ENCODE measurements around the gene SPAG9.
"Not testable (repeated sequence)": the region's sequence is repeated elsewhere in the genome, so short reads cannot be mapped to it uniquely, and the experiment has no call there.

Gene SPAG9

DNA sequence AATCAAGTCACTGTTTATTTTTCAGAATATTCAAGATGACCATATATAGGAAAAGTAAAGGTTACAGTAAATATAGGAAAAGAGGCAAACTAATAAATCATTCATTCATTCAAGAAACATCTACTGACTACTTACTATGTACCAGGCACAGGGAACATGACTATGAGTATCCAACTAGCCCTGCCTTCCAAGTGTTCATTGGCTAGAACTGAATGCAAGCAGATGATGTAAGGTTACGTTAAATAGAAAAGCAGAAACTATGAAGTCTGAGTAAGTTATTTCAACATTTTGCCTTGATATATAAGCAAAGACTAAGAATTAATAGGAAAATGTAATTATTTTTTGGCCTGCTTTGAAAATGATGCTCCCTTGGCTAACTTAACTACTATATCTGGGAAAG lies 36.7 kb downstream of the SPAG9 start:
- DNase-seq, result no peak

DNA sequence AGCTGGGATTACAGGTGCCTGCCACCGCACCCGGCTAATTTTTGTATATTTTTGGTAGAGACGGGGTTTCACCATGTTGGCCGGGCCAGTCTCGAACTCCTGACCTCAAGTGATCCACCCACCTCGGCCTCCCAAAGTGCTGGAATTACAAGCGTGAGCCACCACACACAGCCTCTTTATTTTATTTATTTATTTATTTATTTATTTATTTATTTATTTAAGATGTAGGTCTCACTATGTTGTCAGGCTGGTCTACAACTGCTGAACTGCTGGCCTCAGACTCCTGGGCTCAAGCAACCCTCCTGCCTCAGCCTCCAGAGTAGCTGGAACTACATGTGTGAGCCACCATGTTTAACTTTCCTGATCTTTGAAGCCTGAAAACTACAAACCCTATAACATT lies 37.3 kb downstream of the SPAG9 start:
- not testable (repeated sequence) for DNase-seq

DNA sequence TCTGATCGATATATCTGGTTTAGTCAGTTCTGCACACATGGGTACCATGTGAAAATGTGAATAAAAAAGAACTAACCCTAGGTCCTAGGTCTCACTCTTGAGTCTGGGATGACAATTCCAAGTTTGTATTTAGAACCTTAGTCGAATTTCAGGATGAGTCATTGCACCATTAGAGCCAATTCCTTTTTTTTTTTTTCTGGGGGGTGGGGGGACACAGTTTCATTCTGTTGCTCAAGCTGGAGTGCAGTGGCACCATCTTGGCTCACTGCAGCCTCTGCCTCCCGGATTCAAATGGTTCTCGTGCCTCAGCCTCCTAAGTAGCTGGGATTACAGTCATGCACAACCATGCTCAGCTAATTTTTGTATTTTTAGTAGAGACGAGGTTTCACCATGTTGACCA lies 41.6 kb downstream of the SPAG9 start:
- DNase-seq, result no peak

DNA sequence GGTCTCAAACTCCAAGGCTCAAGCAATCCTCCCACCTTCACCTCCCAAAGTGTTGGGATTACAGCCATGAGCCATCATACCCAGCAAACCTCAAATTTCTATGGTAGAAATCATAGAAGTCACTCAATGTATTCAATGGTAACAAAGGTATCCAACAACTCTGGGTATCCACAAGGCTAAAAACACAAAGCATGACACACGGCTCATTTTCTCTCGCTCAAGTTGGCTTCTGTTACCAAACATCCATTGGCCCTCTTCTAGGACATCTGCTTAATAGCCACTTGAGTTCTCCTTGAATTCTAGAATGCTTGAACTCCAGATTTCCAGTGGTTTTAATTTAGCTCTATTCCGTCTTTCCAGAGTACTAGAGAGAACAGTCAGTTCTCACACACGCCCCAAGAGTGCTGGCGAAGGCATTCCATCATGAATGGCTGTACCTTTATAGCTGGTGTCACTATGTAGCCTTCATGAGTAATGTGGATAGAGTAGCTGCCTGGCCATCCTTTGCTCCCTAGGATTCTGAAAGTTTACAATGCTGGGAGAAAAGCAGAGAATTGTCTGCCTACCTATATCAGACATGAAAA lies 42.6 kb downstream of the SPAG9 start:
- no peak for DNase-seq

DNA sequence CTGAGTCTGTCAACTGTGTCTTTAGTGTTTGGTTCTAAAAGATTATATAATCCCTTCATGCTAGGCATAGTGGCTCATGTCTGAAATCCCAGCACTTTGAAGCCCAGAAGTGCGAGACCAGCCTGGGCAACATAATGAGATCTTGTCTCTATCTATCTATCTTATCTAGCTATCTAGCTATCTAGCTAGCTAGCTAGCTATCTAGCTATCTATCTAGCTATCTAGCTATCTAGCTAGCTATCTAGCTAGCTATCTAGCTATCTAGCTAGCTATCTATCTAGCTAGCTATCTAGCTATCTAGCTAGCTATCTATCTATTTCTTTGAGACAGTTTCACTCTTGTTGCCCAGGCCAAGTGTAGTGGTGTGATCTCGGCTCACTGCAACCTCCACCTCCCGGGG lies 43.8 kb downstream of the SPAG9 start:
- no peak for DNase-seq

DNA sequence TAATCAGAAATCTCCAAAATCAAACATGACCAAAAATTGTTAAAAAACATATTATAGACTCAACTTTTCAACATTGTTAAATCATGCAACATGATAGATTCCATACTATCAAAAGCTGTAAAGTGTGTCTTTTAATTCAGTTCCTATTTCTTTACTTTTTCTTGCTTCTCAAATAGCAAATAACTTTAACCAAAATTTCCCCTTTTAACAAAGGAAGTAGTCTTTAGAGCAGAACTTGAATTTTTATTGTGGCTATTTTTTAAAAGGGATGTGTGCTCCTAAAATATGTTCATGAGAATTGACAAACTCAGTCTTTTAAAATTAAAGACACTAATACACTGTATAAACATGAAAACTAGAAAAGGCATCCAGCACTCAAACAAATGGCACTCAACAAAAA lies 49.1 kb downstream of the SPAG9 start:
- no peak for DNase-seq

DNA sequence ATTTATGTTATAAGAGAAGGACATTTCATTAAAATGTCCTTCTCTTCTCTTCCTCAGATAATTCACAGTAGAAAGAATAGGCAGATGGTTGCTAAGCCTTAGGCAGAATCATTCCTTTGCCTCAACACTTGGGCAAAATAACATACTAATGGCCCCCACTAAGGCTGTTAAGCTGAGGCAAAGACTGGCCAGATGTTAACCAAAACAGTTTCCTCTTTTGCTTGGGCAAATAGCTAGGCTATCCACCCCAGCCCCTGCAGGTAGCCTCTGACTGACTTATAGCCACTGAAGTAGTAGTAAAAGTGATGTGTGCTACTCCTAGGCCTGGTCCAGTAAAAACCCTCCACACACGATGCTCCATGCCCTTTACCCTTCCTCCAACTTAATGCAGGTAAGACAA lies 55.2 kb downstream of the SPAG9 start:
- no peak for DNase-seq

DNA sequence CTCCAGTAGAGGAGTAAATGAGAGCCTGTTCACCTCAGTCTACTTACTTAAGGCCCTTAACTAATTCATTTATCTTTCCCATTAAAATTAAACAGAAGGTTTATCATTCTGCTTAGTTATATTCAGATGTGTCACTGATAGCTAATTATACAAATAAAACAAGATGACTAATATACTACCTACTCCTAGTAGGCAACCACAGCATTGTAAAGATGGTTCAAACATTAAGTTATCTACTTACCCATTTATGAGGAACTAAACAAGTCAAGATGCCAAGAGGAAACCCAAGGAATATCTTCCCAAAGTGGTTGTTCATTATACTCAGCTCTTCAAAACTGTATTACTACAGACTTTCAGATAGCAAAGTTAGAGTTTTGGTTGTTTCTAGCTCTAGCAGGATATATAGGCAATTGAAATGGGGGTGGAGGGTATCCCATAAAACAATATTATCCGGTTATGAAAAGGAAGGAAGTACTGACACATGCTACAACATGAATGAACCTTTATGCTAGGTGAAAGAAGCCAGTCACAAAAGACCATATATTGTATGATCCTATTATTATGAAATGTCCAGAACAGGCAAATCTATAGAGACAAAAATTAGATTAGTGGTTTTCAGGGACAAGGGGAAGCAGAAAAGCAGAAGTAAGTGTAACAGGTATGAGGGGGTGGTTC lies 56.5 kb downstream of the SPAG9 start:
- DNase-seq, result no peak

DNA sequence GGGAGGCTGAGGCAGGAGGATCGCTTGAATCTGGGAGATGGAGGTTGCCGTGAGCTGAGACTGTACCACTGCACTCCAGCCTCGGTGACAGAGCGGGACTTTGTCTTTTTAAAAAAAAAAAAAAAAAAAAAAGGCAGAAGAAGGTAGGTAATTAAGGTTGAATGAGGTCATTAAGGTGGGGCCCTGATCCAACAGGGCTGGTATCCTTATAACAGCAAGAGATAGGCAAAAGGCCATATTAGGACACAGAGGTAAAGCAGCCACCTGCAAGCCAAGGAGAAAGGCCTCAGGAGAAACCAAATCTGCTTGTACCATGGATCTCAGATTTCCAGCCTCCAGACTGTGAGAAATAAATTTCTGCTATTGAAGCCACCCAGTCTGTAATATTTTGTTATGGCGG lies 60.3 kb downstream of the SPAG9 start:
- no peak for DNase-seq

DNA sequence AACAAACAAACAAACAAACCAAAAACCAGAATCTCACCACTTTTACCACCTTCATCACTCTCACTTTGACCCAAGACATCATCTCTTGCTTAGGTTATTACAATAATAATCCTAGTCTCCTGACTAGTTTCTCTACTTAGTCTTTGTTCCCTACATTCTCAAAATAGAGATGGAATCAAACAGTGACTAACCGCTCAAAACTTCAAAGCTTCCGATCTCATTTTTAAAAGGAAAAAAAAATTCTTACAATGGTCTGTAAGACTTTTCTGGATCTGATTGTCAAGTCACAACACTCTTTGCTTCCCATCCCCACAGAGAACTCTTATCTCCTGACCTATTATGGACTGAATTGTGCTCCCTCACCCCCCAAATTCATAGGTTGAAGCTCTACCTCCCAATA lies 60.9 kb downstream of the SPAG9 start:
- no peak for DNase-seq

DNA sequence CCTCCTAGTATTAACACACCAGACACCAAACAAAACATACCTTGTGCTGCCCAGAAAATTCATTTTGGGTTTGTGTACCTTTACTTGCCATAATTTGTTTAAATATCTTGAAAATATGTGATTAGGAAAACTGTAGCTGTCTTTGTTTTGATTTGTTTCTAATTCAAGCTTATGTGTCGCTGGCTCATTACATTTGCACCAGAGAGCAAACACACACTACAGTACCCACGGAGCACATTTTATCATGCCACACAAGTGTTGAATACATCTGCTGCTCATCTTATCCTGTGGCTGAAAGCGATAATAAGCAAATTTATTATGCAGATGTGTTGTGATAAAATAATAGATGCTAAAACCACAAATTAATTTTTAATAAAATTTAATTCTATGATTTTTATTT lies 63.1 kb downstream of the SPAG9 start:
- DNase-seq, result no peak

DNA sequence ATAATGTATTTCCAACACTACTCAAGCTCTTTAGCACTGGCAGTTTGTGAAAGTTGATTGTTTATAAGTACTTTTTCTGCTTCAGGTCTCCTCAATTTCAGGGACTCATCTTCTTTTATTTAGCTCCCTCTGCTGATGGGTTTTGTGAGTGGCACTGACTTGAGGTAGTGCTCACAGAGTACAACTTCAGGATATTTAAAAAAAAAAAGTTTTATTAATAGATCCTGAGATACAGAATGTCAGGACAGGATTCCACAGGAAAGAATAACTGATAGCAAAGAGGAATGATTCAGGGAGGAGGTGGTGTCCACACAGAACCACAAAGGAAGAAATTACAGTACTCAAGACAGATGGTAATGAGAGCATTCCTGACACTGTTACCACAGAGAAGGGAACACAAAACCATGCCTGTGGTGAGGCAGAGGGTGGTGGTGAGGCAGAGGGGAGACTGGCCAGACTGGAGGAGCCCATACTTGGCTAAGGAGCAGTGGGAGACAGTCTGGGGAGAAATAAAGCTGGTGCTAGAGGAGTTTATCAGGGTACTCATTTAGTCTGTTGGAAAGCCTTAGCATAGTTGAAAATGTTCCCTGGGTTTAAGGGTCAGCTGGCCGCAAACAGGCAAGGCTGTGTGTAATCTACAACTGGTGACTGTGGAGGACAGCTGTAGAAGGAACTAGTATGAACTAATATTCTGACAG lies 63.7 kb downstream of the SPAG9 start:
- DNase-seq, result peak; percentile 33

DNA sequence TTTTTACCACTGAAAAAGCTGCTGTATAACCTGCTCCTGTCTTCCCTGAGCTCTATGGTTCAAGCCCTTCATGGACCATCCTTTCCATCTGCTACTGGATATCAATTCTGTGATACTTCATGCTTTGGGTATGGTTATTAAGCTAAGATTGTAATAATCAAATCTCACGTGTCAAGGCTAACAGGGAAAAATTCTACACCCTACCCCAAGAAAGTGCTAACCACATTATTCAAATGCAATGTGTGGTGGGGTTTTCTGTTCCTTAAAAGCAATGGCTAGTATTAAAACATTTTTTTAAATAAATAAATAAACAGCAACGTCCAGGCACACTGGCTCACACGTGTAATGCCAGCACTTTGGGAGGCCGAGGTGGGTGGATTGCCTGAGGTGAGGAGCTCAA lies 65.9 kb downstream of the SPAG9 start:
- DNase-seq, result no peak

DNA sequence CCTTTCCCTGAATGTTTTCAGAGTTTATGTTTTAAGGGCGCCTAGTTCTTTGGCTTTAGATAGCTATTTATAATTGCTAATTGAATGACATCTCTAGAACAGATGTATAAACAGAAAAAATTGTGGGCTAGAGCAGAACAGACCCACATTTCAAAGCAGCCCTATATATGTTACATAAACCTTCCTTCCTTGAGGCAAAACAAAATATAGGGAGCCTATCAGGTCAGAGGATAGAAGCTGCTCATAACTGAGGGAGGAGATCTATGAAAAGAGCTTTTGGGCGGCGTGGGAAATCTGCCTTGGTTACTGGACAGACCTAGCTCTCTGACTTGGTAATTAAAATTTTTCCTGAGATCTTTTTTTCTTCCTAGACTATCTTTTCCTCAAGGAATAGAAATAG lies 68.4 kb downstream of the SPAG9 start:
- DNase-seq, result no peak

DNA sequence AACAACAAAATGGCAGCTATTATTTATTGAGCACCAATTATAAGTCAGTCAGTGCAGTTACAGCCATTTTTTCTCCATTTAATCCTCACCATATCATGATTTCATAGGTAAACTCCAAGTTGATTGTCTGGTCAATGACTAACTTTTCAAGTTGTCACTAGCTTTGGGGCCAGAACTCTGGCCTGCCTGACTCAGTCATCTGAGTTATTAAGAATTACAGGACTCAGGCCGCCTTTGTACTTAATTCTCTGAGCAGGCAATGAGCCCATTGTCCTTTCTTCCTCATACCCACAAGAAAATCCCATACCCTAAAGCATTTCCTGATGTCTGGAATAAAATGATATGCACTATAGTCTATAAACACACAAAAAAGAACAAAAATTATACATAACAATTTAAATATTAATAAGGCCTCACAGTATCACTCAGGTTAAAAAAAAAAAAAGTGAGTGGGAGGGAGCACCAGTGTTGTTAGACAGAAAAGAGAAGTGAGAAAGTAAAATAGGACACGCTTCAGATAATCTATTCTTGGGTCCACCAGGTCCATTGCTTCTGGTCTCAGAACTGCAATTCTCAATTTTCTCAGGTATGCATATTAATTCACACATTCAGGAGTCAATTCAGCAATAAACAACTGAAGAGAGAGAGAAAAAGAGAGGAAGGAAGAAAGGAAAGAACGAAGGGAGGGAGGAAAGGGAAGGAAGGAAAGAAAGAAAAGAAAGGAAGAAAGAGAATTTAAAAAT lies 70.2 kb downstream of the SPAG9 start:
- DNase-seq, result no peak

DNA sequence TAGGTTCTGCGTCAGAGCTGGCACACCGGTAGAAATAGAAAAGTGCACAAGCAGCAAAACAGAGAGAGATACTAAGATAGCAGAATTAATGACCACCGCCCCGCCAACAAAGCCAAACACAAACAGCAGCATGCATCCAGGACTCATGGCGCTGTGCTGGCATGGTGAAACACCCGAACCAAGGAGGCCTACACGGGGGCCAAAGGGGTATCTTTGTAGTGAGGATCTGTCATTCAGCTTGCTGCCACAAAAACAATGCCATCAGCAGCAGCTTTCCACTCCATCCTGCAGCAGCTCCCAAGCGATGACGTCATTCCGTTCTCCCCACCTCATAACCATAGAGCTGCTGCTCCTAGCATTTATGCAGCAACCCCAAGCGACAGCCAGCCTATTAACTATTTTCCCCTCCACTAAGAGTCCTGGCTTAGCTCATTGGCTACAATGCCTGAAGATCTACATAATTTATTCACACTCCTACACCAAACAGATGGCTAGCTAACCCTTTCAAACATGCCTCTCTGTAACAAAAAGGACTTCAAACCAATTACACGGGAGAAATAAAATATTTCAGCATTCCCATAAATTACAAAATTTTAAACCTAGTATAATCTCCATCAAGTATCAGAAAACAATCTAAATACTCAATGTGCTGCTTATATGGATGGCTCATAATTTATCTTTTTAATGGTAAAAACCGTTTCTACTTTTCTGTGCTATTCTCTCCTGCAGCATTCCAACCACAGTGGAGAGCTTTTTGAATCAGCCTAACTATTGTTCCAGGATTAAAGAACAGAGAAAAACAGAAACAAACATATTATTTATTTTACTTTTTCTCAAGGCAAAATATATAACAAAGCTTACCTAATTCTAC lies 73.9 kb downstream of the SPAG9 start:
- peak; percentile 98 for DNase-seq

DNA sequence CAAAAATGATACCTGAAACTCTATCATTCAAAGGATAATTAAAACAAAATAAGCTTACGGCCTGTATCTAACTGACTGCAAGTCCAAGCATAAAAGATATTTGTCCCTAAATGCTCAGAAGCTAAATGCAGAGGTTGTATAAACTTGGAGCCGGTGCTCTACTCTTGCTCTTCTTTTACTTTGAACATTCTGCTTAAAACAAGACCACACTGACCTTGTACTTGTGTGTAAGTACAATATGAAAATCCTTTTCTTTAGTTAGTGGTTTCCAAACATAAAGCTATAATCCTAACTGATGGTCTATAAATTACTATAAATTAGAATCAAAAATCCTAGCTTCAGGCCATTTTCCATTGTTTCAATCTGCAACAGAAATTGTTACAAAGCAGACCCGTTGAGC lies 74.6 kb downstream of the SPAG9 start:
- DNase-seq, result no peak

DNA sequence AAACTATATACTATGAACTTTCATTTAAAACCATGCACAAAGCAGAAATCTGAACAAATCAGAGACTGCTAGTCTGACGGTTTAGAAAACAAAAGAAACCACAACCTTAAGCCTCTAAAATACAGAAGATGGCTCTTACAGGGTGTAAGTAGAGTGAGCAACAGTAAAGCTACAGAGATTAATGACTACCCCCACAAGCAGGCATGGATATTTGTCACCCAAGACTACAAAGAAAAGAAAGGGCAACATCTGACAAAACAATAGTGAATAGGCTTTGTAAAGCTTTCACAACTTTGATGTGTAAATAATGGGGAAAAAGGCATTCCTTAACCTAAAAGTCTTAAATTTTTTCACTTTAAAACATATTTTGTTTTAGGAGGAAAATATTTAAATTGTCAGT lies 75.0 kb downstream of the SPAG9 start:
- DNase-seq, result peak; percentile 7

DNA sequence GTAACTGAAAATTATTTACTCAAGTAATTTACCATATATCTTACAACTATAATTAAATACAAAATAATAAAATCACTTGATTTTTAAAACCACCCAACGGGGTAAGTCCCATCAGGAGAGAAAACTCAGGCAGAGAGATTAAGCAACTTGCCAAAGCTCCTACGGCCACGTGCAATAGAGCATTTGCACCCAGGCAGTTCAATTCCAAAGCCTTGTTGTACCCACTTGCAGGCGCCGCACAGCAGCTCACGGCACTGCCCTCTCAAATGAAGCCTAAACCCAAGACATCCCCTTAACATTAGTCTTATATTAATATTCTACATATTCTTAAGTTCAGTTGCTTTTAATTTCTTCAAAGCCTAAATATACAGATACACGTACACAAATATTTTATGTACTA lies 75.7 kb downstream of the SPAG9 start:
- no peak for DNase-seq

DNA sequence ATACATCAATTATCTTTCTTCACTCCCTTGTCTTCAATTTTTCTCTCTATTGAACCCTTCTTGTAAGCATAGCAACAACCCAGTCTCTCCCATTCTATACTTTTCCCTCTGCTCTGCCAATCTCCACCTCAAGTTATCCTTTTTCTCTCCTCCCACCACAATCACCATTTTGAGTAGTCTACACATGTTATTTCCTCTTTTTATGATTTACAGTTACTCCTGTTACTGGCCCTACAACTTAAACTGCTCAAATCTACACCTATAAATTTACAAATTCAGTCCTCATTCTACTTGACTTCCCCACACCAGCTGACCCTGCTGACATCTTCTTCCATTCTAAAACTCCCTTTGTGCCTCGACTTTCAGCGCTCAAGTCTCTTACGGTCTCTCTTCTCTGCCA lies 84.6 kb downstream of the SPAG9 start:
- no peak for DNase-seq

DNA sequence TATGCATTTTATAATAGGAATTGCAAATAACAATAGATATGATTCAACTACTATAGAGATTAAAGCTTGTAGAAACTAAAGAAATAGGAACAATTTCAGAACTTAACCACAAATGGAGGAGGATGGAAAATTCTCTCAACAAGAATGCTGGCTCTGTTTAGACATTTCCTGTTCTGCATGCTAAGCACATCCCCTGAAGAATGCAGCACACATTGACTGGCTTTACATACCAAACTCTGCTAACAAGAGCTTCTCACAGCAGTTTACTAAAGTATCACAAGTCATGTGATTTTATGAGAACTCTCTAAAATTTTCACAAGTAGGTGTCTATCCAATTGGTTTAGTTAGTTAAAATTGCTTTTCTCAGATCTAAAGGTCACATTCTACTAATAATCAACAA lies 85.2 kb downstream of the SPAG9 start:
- DNase-seq, result no peak

DNA sequence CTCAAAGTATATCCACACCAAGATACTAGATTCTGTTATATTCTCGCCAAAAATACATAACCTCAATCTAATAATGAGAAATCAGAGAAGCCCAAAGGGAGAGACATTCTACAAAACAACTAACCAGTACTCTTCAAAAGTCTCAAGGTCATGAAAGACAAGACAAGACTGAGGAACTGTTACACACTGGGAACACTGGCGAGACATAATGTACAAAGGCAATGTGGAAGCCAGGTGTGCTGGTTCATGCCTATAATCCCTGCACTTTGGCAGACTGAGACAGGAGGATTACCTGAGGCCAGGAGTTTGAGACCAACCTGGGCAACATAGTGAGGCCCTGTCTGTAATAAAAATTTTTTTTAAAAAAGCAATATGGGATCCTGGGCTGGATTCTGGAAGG lies 85.9 kb downstream of the SPAG9 start:
- DNase-seq, result no peak

DNA sequence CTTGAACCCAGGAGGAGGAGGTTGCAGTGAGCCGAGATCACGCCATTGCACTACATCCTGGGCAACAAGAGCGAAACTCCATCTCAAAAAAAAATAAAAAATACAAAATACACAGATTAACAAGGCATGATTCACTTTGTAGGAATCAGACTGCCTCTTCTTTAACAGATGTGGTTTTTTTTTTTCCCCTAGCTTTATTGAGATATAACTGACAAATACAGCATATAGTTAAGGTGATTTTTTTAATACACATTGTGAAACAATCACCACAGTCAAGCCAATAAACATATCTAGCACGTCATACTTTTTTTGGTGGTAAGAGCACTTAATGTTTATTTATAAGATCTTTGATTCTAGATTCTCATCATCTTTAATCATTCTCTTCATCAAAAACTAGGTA lies 87.8 kb downstream of the SPAG9 start:
- no peak for DNase-seq

Data from NCI-H774 (cell line).